GM12878 (cell line): ENCODE measurements around the gene POP7. TPM values are rescaled to one million over a fixed set of nuclear protein-coding genes. Genes with fewer than 3 reads are reported as not detected.

Experiments used
- ASH2L ChIP-seq: fragments of 300-600, 200-600 bp; sonication (generic); IDR thresholded peaks from 2 replicates; pipeline ENCODE4 v1.6.1; 2017; ENCODE audit warnings: low read depth, mild to moderate bottlenecking, borderline replicate concordance
- ATF3 ChIP-seq: IDR thresholded peaks from 2 replicates; pipeline ENCODE4 v1.6.1; 2011; ENCODE audit warnings: low read depth, mild to moderate bottlenecking, low read length, moderate library complexity, borderline replicate concordance; ENCODE audit errors: extremely low read depth
- BCL11A ChIP-seq: IDR thresholded peaks from 2 replicates; pipeline ENCODE4 v1.6.1; 2011; ENCODE audit warnings: low read depth, low read length
- CHD4 ChIP-seq: fragments of 200-600 bp; sonication (generic); IDR thresholded peaks from 2 replicates; pipeline ENCODE4 v1.6.1; 2016; ENCODE audit warnings: mild to moderate bottlenecking
- E2F8 ChIP-seq: fragments of 450-650 bp; IDR thresholded peaks from 2 replicates; pipeline ENCODE4 v1.6.1; 2018; ENCODE audit warnings: mild to moderate bottlenecking, low read depth, moderate library complexity; ENCODE audit not compliant: partially characterized antibody
- KAT2A ChIP-seq: conservative IDR thresholded peaks from 2 replicates; pipeline ENCODE4 v1.6.1; 2011; ENCODE audit warnings: low read depth, low read length; ENCODE audit not compliant: control insufficient read depth
- MAX ChIP-seq: IDR thresholded peaks from 2 replicates; pipeline ENCODE4 v1.6.1; 2012; ENCODE audit warnings: low read depth, low read length, improper control_type of control experiment
- NFYA ChIP-seq: IDR thresholded peaks from 2 replicates; pipeline ENCODE4 v1.6.1; 2011; ENCODE audit warnings: low read depth, mild to moderate bottlenecking, low read length, improper control_type of control experiment, borderline replicate concordance
- PAX5 ChIP-seq: IDR thresholded peaks from 2 replicates; pipeline ENCODE4 v1.6.1; 2011; ENCODE audit warnings: low read depth, low read length, borderline replicate concordance
- RBBP5 ChIP-seq: fragments of 200-600 bp; sonication (generic); conservative IDR thresholded peaks from 2 replicates; pipeline ENCODE4 v1.6.1; 2016
- SIX5 ChIP-seq: IDR thresholded peaks from 2 replicates; pipeline ENCODE4 v1.6.1; 2011; ENCODE audit warnings: mild to moderate bottlenecking, low read depth, low read length, moderate library complexity; ENCODE audit not compliant: severe bottlenecking
- STAT1 ChIP-seq: fragments of 450-650 bp; conservative IDR thresholded peaks from 2 replicates; pipeline ENCODE4 v1.6.1; 2014; ENCODE audit warnings: antibody characterized with exemption, mild to moderate bottlenecking
- TCF7 ChIP-seq: IDR thresholded peaks from 2 replicates; pipeline ENCODE4 v1.6.1; 2014; ENCODE audit warnings: antibody characterized with exemption, borderline replicate concordance
- ZBED1 ChIP-seq: IDR thresholded peaks from 2 replicates; pipeline ENCODE4 v1.6.1; 2016; ENCODE audit warnings: borderline replicate concordance
- ZBTB40 ChIP-seq: fragments of 450-650 bp; IDR thresholded peaks from 2 replicates; pipeline ENCODE4 v1.6.1; 2016; ENCODE audit warnings: mild to moderate bottlenecking, moderate library complexity, borderline replicate concordance
- polyA plus RNA-seq, 11 experiments: library from polyadenylated mRNA; depleted of rRNA in 4 of 11; unstranded in 6 of 11; stranded (reverse) in 5 of 11; fragments of >200 nt; fragmentation: Nextera tagmentation in 4 of 11; fragmentation: Illumina TruSeq in 1 of 11; extraction: Ambion mirVana in 4 of 11; extraction: Trizol in 1 of 11; gene quantifications; 1 replicate in 1 of 11; 2 replicates in 10 of 11; pipeline versions ENCODE4 v1.2.1 to v1.2.3, GENCODE V29; 2011 to 2016; ENCODE audit warnings: inconsistent platforms in 2 of 11, missing spikeins in 2 of 11, low read depth in 1 of 11
- total RNA-seq, 4 experiments: library from RNA; depleted of rRNA in 3 of 4; stranded (reverse); fragments of >200 nt in 3 of 4; fragmentation: Illumina TruSeq in 1 of 4; extraction: Trizol in 1 of 4; gene quantifications; 2 replicates each; pipeline versions ENCODE4 v1.2.1 to v1.2.3, GENCODE V29; 2013 to 2021

POP7 gene
- total and polyA plus RNA-seq, 10 of the 15 experiments (the other 5 are each of a cell fraction or from before 2014, with no cell fraction given), result 12.1 to 148 (median 51.7) TPM

GRCh38 chr7:100705320-100705752 is 585 bp upstream of the POP7 start (continued):
- no peak for TF ChIP-seq ZBTB40
- TF ChIP-seq BCL11A, result no peak
- no peak for TF ChIP-seq MAX
- no peak for TF ChIP-seq TCF7
- TF ChIP-seq KAT2A, result no peak
- no peak for TF ChIP-seq NFYA
- no peak for TF ChIP-seq SIX5
- no peak for TF ChIP-seq ASH2L
- TF ChIP-seq CHD4, result no peak
- no peak for TF ChIP-seq ATF3
- no peak for TF ChIP-seq ZBED1
- TF ChIP-seq PAX5, result no peak
- TF ChIP-seq RBBP5, result 0 out of 2 replicates have a peak, but pooled peaks have one; percentile 1
- TF ChIP-seq E2F8, result no peak
- TF ChIP-seq STAT1, result 0 out of 2 replicates have a peak, but pooled peaks have one; percentile 39
- TF ChIP-seq, all 136 proteins: peak for 25
